ENCODE results near the gene CCND2.

The CCND2 gene

DNA sequence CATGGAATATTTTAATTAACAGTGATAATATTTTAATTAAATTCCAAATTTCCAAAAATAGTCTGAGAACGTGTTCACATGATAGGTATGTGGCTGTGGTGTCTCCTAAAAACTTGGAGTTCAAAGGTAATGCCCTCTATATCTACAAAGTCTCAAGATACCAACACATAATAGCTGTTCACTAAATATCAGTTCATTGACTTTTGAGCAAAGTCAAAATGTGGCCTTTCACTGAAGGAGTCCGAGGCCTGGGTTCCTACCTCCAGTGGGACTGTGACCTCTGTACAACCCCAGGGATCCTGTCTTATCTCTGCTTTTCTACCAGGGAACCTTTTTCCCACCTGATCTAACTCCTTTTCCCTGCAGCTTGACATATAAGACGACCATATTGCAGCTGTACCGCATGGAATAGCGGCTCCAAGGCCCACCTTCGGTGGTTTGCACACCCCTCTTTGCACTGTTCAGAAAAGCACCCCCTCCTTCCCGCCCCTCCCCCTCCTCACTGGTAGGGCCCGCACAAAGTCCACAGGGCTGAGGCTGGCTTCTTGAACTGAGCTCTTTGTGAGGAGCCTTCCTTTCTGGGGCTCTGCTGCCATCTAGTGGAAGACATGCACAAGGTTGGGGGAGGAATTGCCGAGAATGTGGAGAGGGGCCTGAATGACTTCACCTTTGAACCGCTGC, 3.1 kb downstream of the CCND2 start:
- peak; percentile 89 for DNase-seq (ENCODE audit: low spot score)

GRCh38 chr12:4277205-4277543, 3.6 kb downstream of the CCND2 start:
- DNase-seq (ENCODE audit: low spot score), result no peak

DNA sequence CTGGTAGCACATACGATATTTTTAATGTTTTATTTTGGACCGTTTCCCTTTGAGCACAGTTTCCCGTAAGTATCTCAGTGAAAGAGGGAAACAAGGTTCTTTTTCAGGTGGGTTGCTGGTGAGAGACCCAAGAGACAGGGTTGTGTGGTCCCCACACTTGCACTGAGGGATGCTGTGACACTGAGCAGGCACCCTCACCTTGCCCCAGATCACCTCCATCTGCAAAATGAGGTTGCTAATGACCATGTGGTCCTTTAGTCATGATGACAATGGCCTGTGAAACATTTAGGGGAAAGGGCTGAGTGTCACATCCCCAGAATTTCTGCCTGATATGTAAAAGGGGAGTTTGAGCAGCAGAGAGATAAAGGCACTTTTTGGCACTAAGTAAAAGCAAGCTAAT, 4.3 kb downstream of the CCND2 start:
- DNase-seq (ENCODE audit: low spot score), result no peak

- no peak for DNase-seq (ENCODE audit: low spot score)
Observed at GRCh38 chr12:4278329-4279197, 5.0 kb downstream of the CCND2 start.

- DNase-seq (ENCODE audit: low spot score), result no peak
Observed at GRCh38 chr12:4279198-4279690, 5.7 kb downstream of the CCND2 start.

DNA sequence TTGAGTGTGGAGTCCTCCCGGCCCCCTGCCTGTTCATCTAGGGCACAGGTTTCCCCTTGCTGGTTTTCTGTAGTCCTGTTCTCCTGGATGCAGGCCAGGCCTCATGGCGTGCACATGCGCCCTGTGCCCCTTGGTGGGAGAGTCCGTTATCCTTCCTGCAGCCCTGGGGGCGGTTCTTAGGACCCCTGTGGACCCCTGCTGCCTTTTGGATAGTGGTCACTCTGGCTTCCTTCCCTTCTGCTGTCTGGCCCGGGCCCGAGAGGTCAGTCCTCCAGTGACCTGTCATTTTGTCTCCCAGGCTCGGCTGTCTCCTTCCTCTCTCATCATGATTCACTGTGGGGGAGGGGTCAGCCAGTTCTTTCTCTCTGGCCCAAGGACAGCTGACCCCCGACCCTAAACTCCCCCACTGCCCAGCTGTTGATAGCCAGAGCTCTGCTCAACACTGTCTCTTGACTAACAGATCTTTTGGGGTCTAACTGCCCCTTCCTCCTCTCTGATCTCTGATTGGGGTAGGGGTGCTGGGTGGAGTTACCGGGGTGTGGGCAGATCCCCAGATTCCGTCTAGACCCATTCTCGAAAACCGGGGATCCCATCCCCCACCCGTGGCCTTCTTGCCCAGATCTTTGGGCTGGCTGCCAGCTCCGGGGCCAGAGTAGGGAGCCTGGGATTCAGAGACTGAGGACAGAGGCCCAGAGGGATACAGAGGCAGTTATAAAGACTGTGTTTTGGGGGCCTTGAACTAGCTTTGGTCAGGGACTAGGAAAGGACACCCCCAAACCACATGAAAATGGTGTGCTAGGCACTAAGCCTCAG, 7.0 kb downstream of the CCND2 start:
- DNase-seq (ENCODE audit: low spot score), result no peak

GRCh38 chr12:4281173-4281654, 7.7 kb downstream of the CCND2 start:
- DNase-seq (ENCODE audit: low spot score), result no peak

GRCh38 chr12:4282103-4282891, 8.7 kb downstream of the CCND2 start:
- DNase-seq (ENCODE audit: low spot score), result no peak

DNA sequence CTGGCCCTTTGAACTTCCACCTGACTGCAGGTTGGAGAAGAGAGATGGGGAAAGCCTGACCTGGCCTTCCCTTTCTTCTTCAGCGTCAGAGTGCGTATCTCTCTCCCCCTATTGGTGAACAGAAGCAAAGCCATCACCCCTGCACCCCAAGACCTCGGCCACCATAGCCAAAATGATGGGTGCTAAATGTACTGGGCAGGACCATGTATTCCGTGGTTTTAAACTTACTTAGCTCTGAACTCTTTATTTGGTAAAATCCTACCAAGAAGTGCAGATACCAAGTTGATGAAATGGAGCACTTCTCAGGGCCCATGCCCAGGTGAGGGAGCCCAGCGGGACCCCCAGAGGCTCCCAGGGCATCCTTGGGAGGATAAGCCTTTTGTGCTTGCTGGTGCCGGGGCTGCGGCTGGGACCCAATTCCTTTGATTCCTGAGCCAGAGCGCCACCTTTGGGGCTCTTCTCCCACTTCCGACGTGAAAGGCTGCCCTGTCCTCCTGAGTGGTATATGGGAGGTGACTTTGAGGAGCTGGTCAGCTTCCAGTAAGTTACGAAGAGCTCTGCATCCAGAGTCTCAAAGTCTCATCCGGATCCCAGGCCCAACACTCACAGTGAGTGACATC, 9.4 kb downstream of the CCND2 start:
- DNase-seq (ENCODE audit: low spot score), result no peak

DNA sequence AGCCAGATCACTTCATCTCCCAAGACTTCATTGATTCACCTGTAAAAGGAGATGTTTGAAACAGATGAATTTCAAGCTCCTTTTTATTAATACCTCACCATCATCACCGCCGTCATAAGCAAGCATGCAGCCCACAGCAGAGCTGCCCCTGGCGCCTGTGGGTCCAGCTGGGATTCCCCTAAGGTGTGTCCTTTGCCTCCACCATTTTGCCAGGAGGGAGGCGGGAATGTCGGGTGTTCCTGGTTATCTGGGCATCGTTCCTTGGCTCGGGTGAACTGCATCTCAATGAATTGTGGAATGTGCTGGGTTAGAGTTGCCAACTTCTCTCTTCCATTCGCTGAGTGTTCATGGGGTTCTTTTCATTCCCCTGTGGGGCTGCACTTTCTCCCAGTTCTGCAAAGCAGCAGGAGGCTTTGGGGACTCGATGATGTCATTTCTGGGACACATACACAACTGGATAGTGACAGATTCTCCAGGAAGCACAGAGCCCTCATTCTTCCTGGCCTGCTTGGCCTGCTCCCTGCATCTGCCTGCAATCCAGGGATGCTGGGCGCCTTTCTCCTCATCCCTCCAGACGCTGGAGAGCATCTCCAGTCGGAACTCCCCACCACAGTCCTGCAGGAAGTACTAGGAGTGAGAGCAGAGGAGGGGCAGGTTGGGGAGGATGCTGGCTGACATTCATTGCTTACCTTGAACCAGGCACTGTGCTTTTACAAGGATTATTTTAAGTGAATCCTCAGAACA, 10.1 kb downstream of the CCND2 start:
- DNase-seq (ENCODE audit: low spot score), result no peak

DNA sequence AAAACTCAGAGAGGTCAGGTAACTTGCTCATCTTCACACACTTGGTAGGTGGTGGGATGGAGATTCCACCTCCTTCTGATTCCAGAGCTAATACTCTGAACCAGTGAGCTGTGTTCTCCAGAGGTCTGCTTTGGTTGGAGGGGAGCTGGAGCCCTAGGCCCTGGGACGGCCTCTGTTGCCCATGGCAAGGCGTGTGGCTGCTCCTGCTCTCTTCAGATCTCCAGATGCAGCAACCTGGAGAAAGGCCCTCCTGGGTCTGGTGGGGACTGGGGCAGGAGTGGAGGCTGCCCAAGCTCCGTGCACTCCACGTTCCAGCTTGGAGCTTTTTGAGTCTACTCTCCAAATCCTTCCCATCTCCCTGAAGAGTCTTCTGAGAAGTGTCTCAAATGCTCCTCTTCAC, 10.7 kb downstream of the CCND2 start:
- DNase-seq (ENCODE audit: low spot score), result no peak

DNA sequence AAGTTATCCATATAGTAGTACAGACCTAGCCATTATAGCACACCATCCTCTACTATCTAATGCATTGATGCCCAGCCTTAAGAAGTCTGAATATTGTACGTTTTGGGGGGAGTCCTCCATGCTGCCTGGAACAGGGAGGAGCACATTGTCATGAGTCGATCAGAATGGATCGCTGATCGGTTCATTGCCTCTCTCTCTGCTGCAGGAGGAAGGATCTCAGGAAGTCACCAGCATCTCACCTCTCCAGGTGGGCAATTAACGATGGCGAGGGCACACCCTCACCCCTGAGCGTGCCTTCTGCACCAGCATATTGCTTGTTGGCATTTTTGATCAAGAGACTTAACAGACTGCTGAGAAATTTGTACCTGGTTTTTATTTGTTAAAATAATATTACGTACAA, 11.5 kb downstream of the CCND2 start:
- no peak for DNase-seq (ENCODE audit: low spot score)

- no peak for DNase-seq (ENCODE audit: low spot score)
Observed at GRCh38 chr12:4286228-4286627, 12.7 kb downstream of the CCND2 start.

GRCh38 chr12:4286771-4287317, 13.3 kb downstream of the CCND2 start:
- DNase-seq (ENCODE audit: low spot score), result no peak

- DNase-seq (ENCODE audit: low spot score), result peak; percentile 73
Observed at GRCh38 chr12:4287325-4288211, 14.0 kb downstream of the CCND2 start.

- DNase-seq (ENCODE audit: low spot score), result no peak
Observed at GRCh38 chr12:4288296-4289131, 15.0 kb downstream of the CCND2 start.

GRCh38 chr12:4289231-4289878, 15.8 kb downstream of the CCND2 start:
- DNase-seq (ENCODE audit: low spot score), result no peak

Measured in RKO (cell line).